Ovary (tissue), 9 donors: ENCODE results near the gene TMEM178A. TPM values are rescaled to one million over a fixed set of nuclear protein-coding genes. Genes with fewer than 3 reads are reported as not detected.

ENCODE experiments used
- DNase-seq, 5 donors: peaks; one replicate each; pipeline ENCODE4 v3.0.0-alpha.2; 2019 to 2020
- H3K27ac ChIP-seq, 2 donors: fragments of 200-600 bp; one replicate each; pipeline versions ENCODE4 v1.5.1 to v1.8.0; 2019 to 2022
- H3K27me3 ChIP-seq: fragments of 200-600 bp; one replicate; pipeline ENCODE4 v1.8.0; 2022
- H3K36me3 ChIP-seq: fragments of 200-600 bp; sonication (generic); one replicate; pipeline ENCODE4 v1.5.1; 2019
- H3K4me1 ChIP-seq: one replicate; pipeline ENCODE4 v1.8.1; 2013; ENCODE audit warnings: mild to moderate bottlenecking, moderate library complexity; ENCODE audit not compliant: insufficient read depth
- H3K4me3 ChIP-seq: fragments of 200-600 bp; sonication (generic); one replicate; pipeline ENCODE4 v1.5.1; 2017
- H3K9me3 ChIP-seq, 2 donors: fragments of 200-600 bp in 1 of 2; sonication (generic) in 1 of 2; one replicate each; pipeline versions ENCODE4 v1.5.1 to v1.8.1; 2013 to 2019; ENCODE audit warnings: mild to moderate bottlenecking in 1 of 2, moderate library complexity in 1 of 2
- CTCF ChIP-seq, 3 donors: fragments of 450-650 bp in 2 of 3; fragments of 200-600 bp in 1 of 3; IDR thresholded peaks; one replicate each; pipeline versions ENCODE4 v1.5.1 to v1.8.0; 2016 to 2022; ENCODE audit warnings: antibody characterized with exemption in 3 of 3, mild to moderate bottlenecking in 1 of 3
- EP300 ChIP-seq: sonication (generic); formaldehyde crosslinking; IDR thresholded peaks from one replicate; pipeline ENCODE4 v1.6.1; 2017; ENCODE audit warnings: antibody characterized with exemption
- POLR2A ChIP-seq: fragments of 450-650 bp; IDR thresholded peaks from one replicate; pipeline ENCODE4 v1.6.1; 2017; ENCODE audit warnings: antibody characterized with exemption, mild to moderate bottlenecking, moderate library complexity
- WGBS, 3 donors: extraction: QIAGEN DNeasy Blood & Tissue Kit in 1 of 3; methylation state at CpG; one replicate each; pipeline versions ENCODE4 v1.1.5 to v1.1.7; 2013 to 2017; 5-methylcytosine and 5-hydroxymethylcytosine counted together
- intact Hi-C, 4 donors: fragments of 100-400 bp; cut with DNase I; formaldehyde crosslinking; loops; one replicate each; pipeline versions ENCODE4 v1.11.0 to v1.15.1; 2022 to 2023
- polyA plus RNA-seq, 2 donors: library from polyadenylated mRNA; stranded (reverse); fragments of 200-250 nt in 1 of 2; fragments of 350-450 nt in 1 of 2; fragmentation: Illumina TruSeq in 1 of 2; extraction: RNeasy Lipid Tissue Mini Kit (QIAGEN cat#74804) in 1 of 2; gene quantifications; one replicate each; pipeline ENCODE4 v1.2.3, GENCODE V29; 2013 to 2014
- total RNA-seq, 7 donors: library from RNA; depleted of rRNA in 2 of 7; stranded (reverse); fragments of >200 nt in 2 of 7; fragmentation: NEBNext Ultra II Directional in 3 of 7; extraction: Animal tissue kit (Norgen Biotek cat#: 25700) in 3 of 7; gene quantifications; one replicate each; pipeline versions ENCODE4 v1.1.0 to v1.2.4, GENCODE V29; 2016 to 2023
- donor health status: DM: no; HTN: no; CAD: no; lungs with moderate emphysema.
- donor health status: DM: no; HTN: no; CAD: no.
- donor health status: Bipolar disorder and iron deficiency.
- donor health status: DM: yes; HTN: yes; CAD: no.
- donor health status: DM: no; HTN: no; CAD: no.
- donor health status: DM: yes; HTN: yes; CAD: no.

TMEM178A gene
- total and polyA plus RNA-seq, 9 donors = 1.7 to 7.0 (median 2.6) TPM

GRCh38 chr2:39715095-39715494, 49.4 kb downstream of the TMEM178A start:
- DNase-seq = no peak
- H3K4me3 ChIP-seq = no peak overlapping the region
- H3K36me3 ChIP-seq = no peaks in the 10 kb centered on the region
- H3K27ac ChIP-seq = no peak overlapping the region
- H3K9me3 ChIP-seq = no peaks in the 10 kb centered on the region
- no peaks in the 10 kb centered on the region for H3K4me1 ChIP-seq
- H3K27me3 ChIP-seq = no peaks in the 10 kb centered on the region
- TF ChIP-seq POLR2A (no peak), CTCF (IDR thresholded peaks at IDR 0.05) (no peak), EP300 (no peak)
- intact Hi-C loops = no loop called here

GRCh38 chr2:39715822-39716221, 50.1 kb downstream of the TMEM178A start:
- H3K9me3 ChIP-seq = no peaks in the 10 kb centered on the region
- no peaks in the 10 kb centered on the region for H3K4me1 ChIP-seq
- H3K4me3 ChIP-seq = no peak overlapping the region
- 94 to 96% (median 95%) methylated on average over 3 of the region's 3 CpGs for WGBS, 3 donors
- TF ChIP-seq POLR2A (no peak), EP300 (no peak), CTCF (IDR thresholded peaks at IDR 0.05) (no peak)
- H3K36me3 ChIP-seq = no peaks in the 10 kb centered on the region
- intact Hi-C loops = no loop called here
- no peak for DNase-seq
- no peaks in the 10 kb centered on the region for H3K27me3 ChIP-seq
- H3K27ac ChIP-seq = no peak overlapping the region

- 90 to 94% (median 90%) methylated on average over 12 of the region's 12 CpGs for WGBS, 3 donors
These were observed 51.4 kb downstream of the TMEM178A start for GRCh38 chr2:39717067-39717466.

GRCh38 chr2:39718483-39718882, 52.8 kb downstream of the TMEM178A start:
- no peak overlapping the region for H3K4me3 ChIP-seq
- intact Hi-C loops = no loop called here
- WGBS, 3 donors = 77 to 84% (median 77%) methylated on average over 9 of the region's 9 CpGs

More at GRCh38 chr2:39717067-39717466, 51.4 kb downstream of the TMEM178A start:
- Histone ChIP-seq H3K4me3 (no peak overlapping the region), H3K27me3 (no peaks in the 10 kb centered on the region), H3K27ac (no peak overlapping the region), H3K4me1 (no peaks in the 10 kb centered on the region), H3K36me3 (no peaks in the 10 kb centered on the region), H3K9me3 (no peaks in the 10 kb centered on the region)
- DNase-seq = no peak
- TF ChIP-seq POLR2A (no peak), CTCF (IDR thresholded peaks at IDR 0.05) (no peak), EP300 (no peak)
- intact Hi-C loops = no loop called here

More at GRCh38 chr2:39718483-39718882, 52.8 kb downstream of the TMEM178A start:
- Histone ChIP-seq H3K27ac (no peak overlapping the region), H3K9me3 (no peaks in the 10 kb centered on the region), H3K27me3 (no peaks in the 10 kb centered on the region), H3K36me3 (no peaks in the 10 kb centered on the region), H3K4me1 (no peaks in the 10 kb centered on the region)
- no peak for TF ChIP-seq POLR2A
- no peak for TF ChIP-seq EP300
- TF ChIP-seq CTCF (IDR thresholded peaks at IDR 0.05) = no peak
- DNase-seq = no peak
